OCI-LY1 (cell line): ENCODE measurements around the gene PPHLN1.

Experiments used
- EZH2 ChIP-seq: fragments of 200-600 bp; sonication (generic), shearing (Covaris generic); IDR thresholded peaks from 2 replicates; pipeline ENCODE4 v1.8.0; 2017; ENCODE audit warnings: borderline replicate concordance, mixed run types, mild to moderate bottlenecking, antibody characterized with exemption, low read length, moderate library complexity, mixed read lengths
- TF ChIP-seq, protein P1 (sequence below): fragments of 200-600 bp; sonication (generic), shearing (Covaris generic); IDR thresholded peaks from 2 replicates; pipeline ENCODE4 v1.5.1; 2017; ENCODE audit warnings: mild to moderate bottlenecking, antibody characterized with exemption, low read length, moderate library complexity, mixed read lengths

DNA sequence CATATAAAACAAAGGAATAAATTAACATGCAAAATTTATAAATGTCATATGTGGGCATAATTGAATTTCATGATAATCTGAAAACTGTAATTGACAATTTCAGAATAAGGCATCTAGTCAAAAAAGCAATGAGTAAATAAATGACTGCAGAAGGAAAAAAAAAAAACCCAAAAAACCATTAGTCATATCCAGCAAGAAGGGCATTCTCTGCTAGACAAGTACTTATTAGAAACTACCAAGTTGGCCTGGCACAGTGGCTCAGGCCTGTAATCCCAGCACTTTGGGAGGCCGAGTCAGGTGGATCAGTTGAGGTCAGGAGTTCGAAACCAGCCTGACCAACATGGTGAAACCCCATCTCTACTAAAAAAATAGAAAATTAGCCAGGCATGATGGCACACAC, 17.6 kb upstream of the PPHLN1 start:
- TF ChIP-seq, protein P1, sequence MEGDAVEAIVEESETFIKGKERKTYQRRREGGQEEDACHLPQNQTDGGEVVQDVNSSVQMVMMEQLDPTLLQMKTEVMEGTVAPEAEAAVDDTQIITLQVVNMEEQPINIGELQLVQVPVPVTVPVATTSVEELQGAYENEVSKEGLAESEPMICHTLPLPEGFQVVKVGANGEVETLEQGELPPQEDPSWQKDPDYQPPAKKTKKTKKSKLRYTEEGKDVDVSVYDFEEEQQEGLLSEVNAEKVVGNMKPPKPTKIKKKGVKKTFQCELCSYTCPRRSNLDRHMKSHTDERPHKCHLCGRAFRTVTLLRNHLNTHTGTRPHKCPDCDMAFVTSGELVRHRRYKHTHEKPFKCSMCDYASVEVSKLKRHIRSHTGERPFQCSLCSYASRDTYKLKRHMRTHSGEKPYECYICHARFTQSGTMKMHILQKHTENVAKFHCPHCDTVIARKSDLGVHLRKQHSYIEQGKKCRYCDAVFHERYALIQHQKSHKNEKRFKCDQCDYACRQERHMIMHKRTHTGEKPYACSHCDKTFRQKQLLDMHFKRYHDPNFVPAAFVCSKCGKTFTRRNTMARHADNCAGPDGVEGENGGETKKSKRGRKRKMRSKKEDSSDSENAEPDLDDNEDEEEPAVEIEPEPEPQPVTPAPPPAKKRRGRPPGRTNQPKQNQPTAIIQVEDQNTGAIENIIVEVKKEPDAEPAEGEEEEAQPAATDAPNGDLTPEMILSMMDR: no peak
- no peak for TF ChIP-seq EZH2
